AG04450 (cell line): Measurements from ENCODE around the gene AKIRIN1. TPM values are rescaled to one million over a fixed set of nuclear protein-coding genes. Genes with fewer than 3 reads are reported as not detected.
"Not testable (repeated sequence)": the region's sequence is repeated elsewhere in the genome, so short reads cannot be mapped to it uniquely, and the experiment has no call there.

Experiments
- CTCF ChIA-PET: fragments of 300-600, 350-600 bp; formaldehyde crosslinking; extraction: SDS; loops from one replicate; lab custom pipeline; 2022; ENCODE audit warnings: antibody characterized with exemption, inconsistent platforms; lab: Charles Lee
- POLR2A ChIA-PET: fragments of 350-600 bp; formaldehyde crosslinking; extraction: SDS; loops from one replicate; lab custom pipeline; 2021; ENCODE audit warnings: antibody characterized with exemption, inconsistent platforms; lab: Yijun Ruan, JAX
- DNase-seq: peaks from one replicate; pipeline ENCODE4 v3.0.0-alpha.2; 2011; ENCODE audit warnings: low read depth, low spot score
- H3K27ac ChIP-seq: one replicate; pipeline ENCODE4 v1.5.1; 2012; ENCODE audit warnings: low read depth, low read length, control low read depth
- H3K27me3 ChIP-seq: one replicate; pipeline ENCODE4 v1.6.0; 2012; ENCODE audit warnings: low read length; ENCODE audit not compliant: control insufficient read depth, insufficient read depth
- H3K4me3 ChIP-seq: 2 replicates; pipeline ENCODE4 v1.5.1; 2011; ENCODE audit warnings: mild to moderate bottlenecking, low read depth, low read length, control low read depth
- H3K9me3 ChIP-seq: 2 replicates; pipeline ENCODE4 v1.5.1; 2012; ENCODE audit warnings: low read length; ENCODE audit not compliant: control insufficient read depth, insufficient read depth
- polyA plus RNA-seq: library from polyadenylated mRNA; depleted of rRNA; stranded (reverse); fragments of >200 nt; gene quantifications from 2 replicates; pipeline ENCODE4 v1.2.3, GENCODE V29; 2011
- TF ChIP-seq, protein P1 (sequence below): IDR thresholded peaks from 2 replicates; pipeline ENCODE4 v1.5.1; 2011; ENCODE audit warnings: low read depth, low read length, control low read depth, inconsistent platforms

AKIRIN1 gene
- polyA plus RNA-seq, 1 experiment, result 74.3 TPM

- TF ChIP-seq, protein P1, sequence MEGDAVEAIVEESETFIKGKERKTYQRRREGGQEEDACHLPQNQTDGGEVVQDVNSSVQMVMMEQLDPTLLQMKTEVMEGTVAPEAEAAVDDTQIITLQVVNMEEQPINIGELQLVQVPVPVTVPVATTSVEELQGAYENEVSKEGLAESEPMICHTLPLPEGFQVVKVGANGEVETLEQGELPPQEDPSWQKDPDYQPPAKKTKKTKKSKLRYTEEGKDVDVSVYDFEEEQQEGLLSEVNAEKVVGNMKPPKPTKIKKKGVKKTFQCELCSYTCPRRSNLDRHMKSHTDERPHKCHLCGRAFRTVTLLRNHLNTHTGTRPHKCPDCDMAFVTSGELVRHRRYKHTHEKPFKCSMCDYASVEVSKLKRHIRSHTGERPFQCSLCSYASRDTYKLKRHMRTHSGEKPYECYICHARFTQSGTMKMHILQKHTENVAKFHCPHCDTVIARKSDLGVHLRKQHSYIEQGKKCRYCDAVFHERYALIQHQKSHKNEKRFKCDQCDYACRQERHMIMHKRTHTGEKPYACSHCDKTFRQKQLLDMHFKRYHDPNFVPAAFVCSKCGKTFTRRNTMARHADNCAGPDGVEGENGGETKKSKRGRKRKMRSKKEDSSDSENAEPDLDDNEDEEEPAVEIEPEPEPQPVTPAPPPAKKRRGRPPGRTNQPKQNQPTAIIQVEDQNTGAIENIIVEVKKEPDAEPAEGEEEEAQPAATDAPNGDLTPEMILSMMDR, result no peak
- no peak overlapping the region for H3K27ac ChIP-seq
- POLR2A ChIA-PET, result no interaction called here
- CTCF ChIA-PET, result no interaction called here
- H3K27me3 ChIP-seq, result no peaks in the 10 kb centered on the region
- no peak for DNase-seq
- no peaks in the 10 kb centered on the region for H3K9me3 ChIP-seq
- H3K4me3 ChIP-seq, result no peak overlapping the region
Measured at GRCh38 chr1:39017266-39017665, 26.2 kb downstream of the AKIRIN1 start.

GRCh38 chr1:39020494-39020893 is 29.4 kb downstream of the AKIRIN1 start:
- H3K9me3 ChIP-seq, DNase-seq, CTCF ChIA-PET, H3K4me3 ChIP-seq, H3K27ac ChIP-seq, H3K27me3 ChIP-seq, POLR2A ChIA-PET: not testable (repeated sequence)

DNA sequence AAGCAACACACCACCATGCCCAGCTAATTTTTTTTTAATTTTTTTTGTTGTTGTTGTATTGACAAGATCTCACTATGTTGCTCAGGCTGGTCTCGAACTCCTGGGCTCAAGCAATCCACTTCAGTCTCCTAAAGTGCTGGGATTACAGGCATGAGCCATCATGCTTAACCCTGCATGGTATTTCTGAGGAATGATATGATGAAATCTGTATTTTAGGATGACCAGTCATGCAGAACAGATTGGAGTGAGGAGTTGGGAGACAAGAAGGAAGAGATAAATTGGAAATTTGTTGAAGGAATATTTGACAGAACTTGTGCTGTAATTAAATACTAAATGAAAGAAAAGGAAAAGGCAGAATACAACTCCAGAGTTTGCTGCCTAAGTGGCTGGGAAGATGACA is 30.4 kb downstream of the AKIRIN1 start:
- no peaks in the 10 kb centered on the region for H3K27me3 ChIP-seq
- no peak for DNase-seq
- TF ChIP-seq, protein P1, result no peak
- H3K27ac ChIP-seq, result no peak overlapping the region
- POLR2A ChIA-PET, result no interaction called here
- H3K9me3 ChIP-seq, result no peaks in the 10 kb centered on the region
- CTCF ChIA-PET, result no interaction called here
- H3K4me3 ChIP-seq, result no peak overlapping the region

- Histone ChIP-seq H3K4me3 (no peak overlapping the region), H3K9me3 (no peaks in the 10 kb centered on the region), H3K27me3 (no peaks in the 10 kb centered on the region), H3K27ac (no peak overlapping the region)
- TF ChIP-seq, protein P1, result no peak
- CTCF ChIA-PET, result no interaction called here
- DNase-seq, result no peak
- POLR2A ChIA-PET, result no interaction called here
Measured at GRCh38 chr1:39023140-39023539, 32.1 kb downstream of the AKIRIN1 start.

DNA sequence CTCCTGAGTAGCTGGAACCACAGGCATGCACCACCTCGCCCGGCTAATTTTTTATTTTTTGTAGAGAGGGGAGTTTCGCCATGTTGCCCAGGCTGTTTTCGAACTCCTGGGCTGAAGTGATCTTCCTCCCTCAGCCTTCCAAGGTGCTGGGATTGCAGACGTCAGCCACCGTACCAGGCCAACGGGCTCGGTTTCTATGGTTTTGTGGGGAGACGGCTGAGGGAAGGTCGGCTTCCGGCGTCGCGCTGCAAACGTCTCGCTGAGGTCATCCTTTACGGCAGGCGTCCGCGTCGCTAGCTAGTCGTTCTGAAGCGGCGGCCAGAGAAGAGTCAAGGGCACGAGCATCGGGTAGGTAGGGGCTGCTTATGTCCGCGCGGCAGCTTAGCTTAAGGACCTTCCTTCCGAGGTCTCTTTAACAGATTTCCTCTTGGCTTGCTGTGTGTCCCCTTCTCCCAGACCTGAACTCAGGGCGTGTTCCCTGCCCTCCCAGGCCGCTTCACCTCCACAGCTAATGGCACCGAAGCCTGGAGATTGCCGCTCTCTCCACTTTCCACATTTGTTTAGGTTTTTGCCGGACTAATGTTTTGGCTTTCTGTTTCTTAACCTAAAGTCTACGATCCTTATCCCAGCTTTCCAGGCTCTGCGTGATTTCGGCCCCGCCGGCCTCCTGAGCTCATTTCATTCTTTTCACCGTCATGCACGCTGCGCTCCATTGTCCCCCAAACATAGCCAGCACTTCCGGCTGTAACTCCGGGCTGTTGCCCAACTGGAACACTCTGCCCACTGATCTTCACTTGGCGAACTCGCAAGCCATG is 35.2 kb downstream of the AKIRIN1 start, which contains the start of gene NDUFS5:
Gene NDUFS5 (plus strand): TSS at position 300 of the 815 bp plus-strand sequence. CDS start 2,375 bp downstream, outside the sequence.
- peak; percentile 77 for DNase-seq
- H3K4me3 ChIP-seq, result peak within 1 kb of the TSS; percentile 98
- no peaks in the 10 kb centered on the region for H3K9me3 ChIP-seq
- no peaks in the 10 kb centered on the region for H3K27me3 ChIP-seq
- H3K27ac ChIP-seq, result peak within 1 kb of the TSS; percentile 99
- CTCF ChIA-PET, result interaction anchor here (0.6 to 2.3 kb wide), 4 partner anchors 19 to 72 kb away, joined by 3 to 17 read pairs (median 4); no protein-coding TSS in a partner anchor
- TF ChIP-seq, protein P1, result no peak
- POLR2A ChIA-PET, result interaction anchor here (0.6 to 1.9 kb wide), 10 partner anchors 10 to 713 kb away, joined by 3 to 12 read pairs (median 4); partner anchors contain the start of gene MYCBP
